Measurements from ENCODE around the gene CNGA4.

DNA sequence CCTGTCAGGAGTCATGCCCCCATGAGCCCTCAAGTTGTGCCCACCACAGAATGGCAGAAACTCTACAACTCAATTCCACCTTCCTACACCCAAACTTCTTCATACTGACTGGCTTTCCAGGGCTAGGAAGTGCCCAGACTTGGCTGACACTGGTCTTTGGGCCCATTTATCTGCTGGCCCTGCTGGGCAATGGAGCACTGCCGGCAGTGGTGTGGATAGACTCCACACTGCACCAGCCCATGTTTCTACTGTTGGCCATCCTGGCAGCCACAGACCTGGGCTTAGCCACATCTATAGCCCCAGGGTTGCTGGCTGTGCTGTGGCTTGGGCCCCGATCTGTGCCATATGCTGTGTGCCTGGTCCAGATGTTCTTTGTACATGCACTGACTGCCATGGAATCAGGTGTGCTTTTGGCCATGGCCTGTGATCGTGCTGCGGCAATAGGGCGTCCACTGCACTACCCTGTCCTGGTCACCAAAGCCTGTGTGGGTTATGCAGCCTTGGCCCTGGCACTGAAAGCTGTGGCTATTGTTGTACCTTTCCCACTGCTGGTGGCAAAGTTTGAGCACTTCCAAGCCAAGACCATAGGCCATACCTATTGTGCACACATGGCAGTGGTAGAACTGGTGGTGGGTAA is 39.6 kb upstream of the CNGA4 start, which contains the start of gene OR52W1:
- TF ChIP-seq, protein P1, sequence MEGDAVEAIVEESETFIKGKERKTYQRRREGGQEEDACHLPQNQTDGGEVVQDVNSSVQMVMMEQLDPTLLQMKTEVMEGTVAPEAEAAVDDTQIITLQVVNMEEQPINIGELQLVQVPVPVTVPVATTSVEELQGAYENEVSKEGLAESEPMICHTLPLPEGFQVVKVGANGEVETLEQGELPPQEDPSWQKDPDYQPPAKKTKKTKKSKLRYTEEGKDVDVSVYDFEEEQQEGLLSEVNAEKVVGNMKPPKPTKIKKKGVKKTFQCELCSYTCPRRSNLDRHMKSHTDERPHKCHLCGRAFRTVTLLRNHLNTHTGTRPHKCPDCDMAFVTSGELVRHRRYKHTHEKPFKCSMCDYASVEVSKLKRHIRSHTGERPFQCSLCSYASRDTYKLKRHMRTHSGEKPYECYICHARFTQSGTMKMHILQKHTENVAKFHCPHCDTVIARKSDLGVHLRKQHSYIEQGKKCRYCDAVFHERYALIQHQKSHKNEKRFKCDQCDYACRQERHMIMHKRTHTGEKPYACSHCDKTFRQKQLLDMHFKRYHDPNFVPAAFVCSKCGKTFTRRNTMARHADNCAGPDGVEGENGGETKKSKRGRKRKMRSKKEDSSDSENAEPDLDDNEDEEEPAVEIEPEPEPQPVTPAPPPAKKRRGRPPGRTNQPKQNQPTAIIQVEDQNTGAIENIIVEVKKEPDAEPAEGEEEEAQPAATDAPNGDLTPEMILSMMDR (conservative IDR thresholded peaks at IDR 0.05 in 1 of 2, IDR thresholded peaks at IDR 0.05 in 1 of 2; ENCODE audit: extremely low read depth in 1 of 2, insufficient read depth in 1 of 2, low read depth in 1 of 2, low read length in 2 of 2), result no peak
- TF ChIP-seq EZH2 (IDR thresholded peaks at IDR 0.05; ENCODE audit: borderline replicate concordance, low read length), result no peak

Data from mammary epithelial cell (primary cell).